ENCODE data around the gene MYOD1.

MYOD1 gene

GRCh38 chr11:17719028-17719937 lies at the start of gene MYOD1:
Gene MYOD1 (plus strand): TSS chr11:17719571. CDS start chr11:17719783, 212 bp downstream.
- no peak for TF ChIP-seq CTCF (IDR thresholded peaks at IDR 0.05; ENCODE audit: low read depth, low read length)
- no peak for DNase-seq (ENCODE audit: extremely low read depth, low read depth)

- no peak for DNase-seq (ENCODE audit: extremely low read depth, low read depth)
- TF ChIP-seq CTCF (IDR thresholded peaks at IDR 0.05; ENCODE audit: low read depth, low read length) = no peak
These were observed 46.9 kb upstream of the MYOD1 start for GRCh38 chr11:17672469-17672868.

GRCh38 chr11:17673951-17674350 lies 45.4 kb upstream of the MYOD1 start:
- DNase-seq (ENCODE audit: extremely low read depth, low read depth) = no peak
- no peak for TF ChIP-seq CTCF (IDR thresholded peaks at IDR 0.05; ENCODE audit: low read depth, low read length)

- TF ChIP-seq CTCF (IDR thresholded peaks at IDR 0.05; ENCODE audit: low read depth, low read length) = no peak
- no peak for DNase-seq (ENCODE audit: extremely low read depth, low read depth)
These were observed 36.5 kb upstream of the MYOD1 start for GRCh38 chr11:17682848-17683247.

GRCh38 chr11:17683377-17684161 lies 35.8 kb upstream of the MYOD1 start:
- DNase-seq (ENCODE audit: extremely low read depth, low read depth) = no peak
- TF ChIP-seq CTCF (IDR thresholded peaks at IDR 0.05; ENCODE audit: low read depth, low read length) = no peak

- DNase-seq (ENCODE audit: extremely low read depth, low read depth) = no peak
- TF ChIP-seq CTCF (IDR thresholded peaks at IDR 0.05; ENCODE audit: low read depth, low read length) = no peak
These were observed 34.8 kb upstream of the MYOD1 start for GRCh38 chr11:17684550-17684949.

All from AG09319 (cell line).